GM12801 (cell line): Measurements from ENCODE around the gene C6orf62.

Experiments used
- CTCF ChIP-seq: IDR thresholded peaks from one replicate; pipeline ENCODE4 v1.5.1; 2011; ENCODE audit warnings: control low read depth; ENCODE audit not compliant: insufficient read length; ENCODE audit errors: extremely low read depth

The C6orf62 gene

GRCh38 chr6:24655215-24655614, 63.7 kb downstream of the C6orf62 start:
- TF ChIP-seq CTCF, result no peak
